ENCODE measurements around the gene MYB.

DNA sequence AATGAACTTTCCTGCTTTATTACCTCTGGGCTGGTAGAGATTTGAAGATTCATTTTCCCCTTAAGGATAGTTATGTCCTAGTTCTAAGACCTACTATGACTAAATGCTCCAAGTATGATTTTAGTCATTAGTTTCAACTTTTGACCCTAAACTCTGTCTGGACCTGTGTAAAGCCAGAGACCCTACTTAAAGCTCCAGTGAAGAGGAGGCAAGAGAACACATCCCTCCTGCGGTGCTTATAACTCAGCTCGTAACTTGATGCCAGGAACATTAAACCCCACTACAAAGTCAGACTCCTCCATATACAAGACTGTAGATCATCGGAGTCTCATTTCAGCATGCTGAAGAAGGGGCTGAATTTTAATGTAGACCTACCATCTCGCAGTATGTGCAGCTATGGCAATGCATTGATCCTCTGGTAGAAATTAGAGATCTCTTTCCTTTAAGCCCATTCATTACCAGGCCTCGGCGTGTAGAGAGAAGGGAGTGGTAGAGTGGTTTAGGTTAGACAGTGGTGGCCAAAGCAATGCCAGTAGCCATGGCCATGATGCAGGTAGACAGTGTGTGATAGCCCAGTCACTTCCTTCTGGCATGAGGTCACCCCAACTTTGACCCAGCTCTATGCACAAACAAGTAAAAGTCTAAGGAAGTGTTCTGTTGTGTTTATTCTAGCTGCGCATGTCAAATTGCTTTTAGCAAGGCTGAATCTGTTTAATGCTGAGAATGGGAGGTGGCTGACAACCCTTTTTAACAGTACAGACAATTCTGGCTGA lies 34.8 kb upstream of the MYB start:
- no peak for TF ChIP-seq YY1 (tag by site-specific recombination; IDR thresholded peaks at IDR 0.05)
- TF ChIP-seq ZBTB7A (tag by site-specific recombination; IDR thresholded peaks at IDR 0.05; ENCODE audit: low read depth): no peak
- TF ChIP-seq, protein P1, sequence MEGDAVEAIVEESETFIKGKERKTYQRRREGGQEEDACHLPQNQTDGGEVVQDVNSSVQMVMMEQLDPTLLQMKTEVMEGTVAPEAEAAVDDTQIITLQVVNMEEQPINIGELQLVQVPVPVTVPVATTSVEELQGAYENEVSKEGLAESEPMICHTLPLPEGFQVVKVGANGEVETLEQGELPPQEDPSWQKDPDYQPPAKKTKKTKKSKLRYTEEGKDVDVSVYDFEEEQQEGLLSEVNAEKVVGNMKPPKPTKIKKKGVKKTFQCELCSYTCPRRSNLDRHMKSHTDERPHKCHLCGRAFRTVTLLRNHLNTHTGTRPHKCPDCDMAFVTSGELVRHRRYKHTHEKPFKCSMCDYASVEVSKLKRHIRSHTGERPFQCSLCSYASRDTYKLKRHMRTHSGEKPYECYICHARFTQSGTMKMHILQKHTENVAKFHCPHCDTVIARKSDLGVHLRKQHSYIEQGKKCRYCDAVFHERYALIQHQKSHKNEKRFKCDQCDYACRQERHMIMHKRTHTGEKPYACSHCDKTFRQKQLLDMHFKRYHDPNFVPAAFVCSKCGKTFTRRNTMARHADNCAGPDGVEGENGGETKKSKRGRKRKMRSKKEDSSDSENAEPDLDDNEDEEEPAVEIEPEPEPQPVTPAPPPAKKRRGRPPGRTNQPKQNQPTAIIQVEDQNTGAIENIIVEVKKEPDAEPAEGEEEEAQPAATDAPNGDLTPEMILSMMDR (tag by site-specific recombination; IDR thresholded peaks at IDR 0.05): no peak
- TF ChIP-seq ZNF549 (tag by site-specific recombination; IDR thresholded peaks at IDR 0.05): no peak
- TF ChIP-seq ZNF654 (tag by site-specific recombination; IDR thresholded peaks at IDR 0.05; ENCODE audit: low read depth): no peak
- TF ChIP-seq ZNF138 (tag by site-specific recombination; IDR thresholded peaks at IDR 0.05; ENCODE audit: borderline replicate concordance): no peak
- TF ChIP-seq ZNF747 (tag by site-specific recombination; IDR thresholded peaks at IDR 0.05): no peak
- TF ChIP-seq ZNF184 (tag by site-specific recombination; IDR thresholded peaks at IDR 0.05): no peak
- TF ChIP-seq ZFP3 (tag by site-specific recombination; IDR thresholded peaks at IDR 0.05; ENCODE audit: low read depth): no peak; the same call in 1 of the 2 replicates
- TF ChIP-seq, protein P2, sequence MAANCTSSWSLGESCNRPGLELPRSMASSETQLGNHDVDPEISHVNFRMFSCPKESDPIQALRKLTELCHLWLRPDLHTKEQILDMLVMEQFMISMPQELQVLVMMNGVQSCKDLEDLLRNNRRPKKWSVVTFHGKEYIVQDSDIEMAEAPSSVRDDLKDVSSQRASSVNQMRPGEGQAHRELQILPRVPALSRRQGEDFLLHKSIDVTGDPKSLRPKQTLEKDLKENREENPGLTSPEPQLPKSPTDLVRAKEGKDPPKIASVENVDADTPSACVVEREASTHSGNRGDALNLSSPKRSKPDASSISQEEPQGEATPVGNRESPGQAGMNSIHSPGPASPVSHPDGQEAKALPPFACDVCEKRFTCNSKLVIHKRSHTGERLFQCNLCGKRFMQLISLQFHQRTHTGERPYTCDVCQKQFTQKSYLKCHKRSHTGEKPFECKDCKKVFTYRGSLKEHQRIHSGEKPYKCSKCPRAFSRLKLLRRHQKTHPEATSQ (tag by site-specific recombination; IDR thresholded peaks at IDR 0.05): no peak
- TF ChIP-seq, protein P3, sequence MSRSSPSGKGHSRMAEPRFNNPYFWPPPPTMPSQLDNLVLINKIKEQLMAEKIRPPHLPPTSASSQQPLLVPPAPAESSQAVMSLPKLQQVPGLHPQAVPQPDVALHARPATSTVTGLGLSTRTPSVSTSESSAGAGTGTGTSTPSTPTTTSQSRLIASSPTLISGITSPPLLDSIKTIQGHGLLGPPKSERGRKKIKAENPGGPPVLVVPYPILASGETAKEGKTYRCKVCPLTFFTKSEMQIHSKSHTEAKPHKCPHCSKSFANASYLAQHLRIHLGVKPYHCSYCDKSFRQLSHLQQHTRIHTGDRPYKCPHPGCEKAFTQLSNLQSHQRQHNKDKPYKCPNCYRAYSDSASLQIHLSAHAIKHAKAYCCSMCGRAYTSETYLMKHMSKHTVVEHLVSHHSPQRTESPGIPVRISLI (tag by site-specific recombination; IDR thresholded peaks at IDR 0.05): no peak

All from HEK293 (cell line).